ENCODE data around the gene ZNF511.

DNA sequence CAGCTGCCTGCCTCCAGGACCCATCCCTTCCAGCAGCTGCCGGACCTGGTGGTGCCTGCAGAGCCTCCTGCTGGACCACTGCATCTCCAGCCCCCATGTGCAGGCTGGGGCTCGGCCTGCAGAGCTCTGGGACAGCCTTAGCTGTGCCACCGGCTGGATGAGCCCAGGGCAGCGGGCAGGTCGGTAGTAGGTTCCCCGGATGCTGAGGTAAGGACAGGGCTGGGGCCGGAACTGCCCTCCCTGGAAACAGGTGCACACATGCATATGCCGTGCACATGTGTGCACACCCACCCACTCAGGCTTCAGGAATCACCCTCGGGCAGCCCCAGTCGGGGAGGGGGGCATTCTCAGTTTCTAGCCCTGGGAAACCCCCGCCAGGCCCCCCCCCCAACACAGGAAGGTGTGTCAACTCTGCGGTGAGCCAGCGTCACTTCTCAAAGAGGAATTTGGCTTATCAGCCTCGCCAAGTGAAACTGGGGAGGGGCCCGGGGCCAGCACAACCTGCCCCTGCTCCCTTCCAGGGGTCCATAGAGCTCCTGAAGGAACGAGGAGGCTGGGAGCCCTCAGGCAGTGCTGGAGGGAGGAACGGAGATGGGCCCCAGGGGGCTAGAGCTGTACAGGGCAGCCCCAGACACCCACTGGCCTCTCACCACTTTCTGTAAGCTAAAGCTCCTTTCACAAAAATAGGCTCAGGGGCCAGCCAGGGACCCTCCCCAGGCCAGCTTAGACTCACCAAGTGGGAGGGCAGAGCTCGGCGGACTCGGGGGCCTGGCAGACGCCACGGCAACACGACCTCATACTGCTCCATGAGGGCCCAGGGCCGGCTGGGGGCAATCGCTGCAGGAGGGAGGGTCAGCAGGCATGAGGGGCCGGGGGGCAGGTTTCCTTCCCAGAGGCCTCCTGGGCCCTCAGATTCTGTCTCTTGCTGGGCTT is 33.7 kb upstream of the ZNF511 start:
- no peak for TF ChIP-seq CTCF (IDR thresholded peaks at IDR 0.05)
- no peak for TF ChIP-seq POLR2AphosphoS5 (IDR thresholded peaks at IDR 0.05)
- no peak for TF ChIP-seq POLR2A (IDR thresholded peaks at IDR 0.05)
